Ureter (tissue), 1 donor: ENCODE measurements around the gene SPPL3. TPM values are rescaled to one million over a fixed set of nuclear protein-coding genes. Genes with fewer than 3 reads are reported as not detected.
"Not testable (repeated sequence)": the region's sequence is repeated elsewhere in the genome, so short reads cannot be mapped to it uniquely, and the experiment has no call there.

Source experiments
- DNase-seq: peaks from one replicate; pipeline ENCODE4 v3.0.0-alpha.2; 2020; ENCODE audit warnings: low spot score
- total RNA-seq: library from RNA; stranded (reverse); gene quantifications from one replicate; pipeline ENCODE4 v1.2.4, GENCODE V29; 2023
- donor health status: DM: yes; HTN: yes; CAD: no.

Gene SPPL3
- total RNA-seq, 1 donor from 2014 or later, result 87.3 TPM

DNA sequence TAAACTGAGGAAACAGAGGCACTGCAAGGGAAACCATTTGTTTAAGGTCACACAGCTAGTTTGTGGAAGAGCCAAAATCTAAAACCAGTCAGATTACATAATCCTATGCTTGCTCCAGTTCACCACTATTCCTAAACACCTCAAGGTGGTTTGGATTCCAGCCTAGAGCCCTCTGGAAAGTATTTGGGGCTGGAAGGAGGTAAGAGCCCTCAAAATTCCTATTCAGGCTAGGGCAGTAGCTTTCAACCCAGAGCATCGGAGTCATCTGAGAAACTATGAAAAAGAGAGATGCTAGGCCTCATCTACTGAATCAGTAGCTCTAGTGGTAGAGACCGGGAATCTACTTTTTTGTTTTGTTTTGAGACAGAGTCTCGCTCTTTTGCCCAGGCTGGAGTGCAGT is 16.0 kb upstream of the SPPL3 start:
- no peak for DNase-seq

DNA sequence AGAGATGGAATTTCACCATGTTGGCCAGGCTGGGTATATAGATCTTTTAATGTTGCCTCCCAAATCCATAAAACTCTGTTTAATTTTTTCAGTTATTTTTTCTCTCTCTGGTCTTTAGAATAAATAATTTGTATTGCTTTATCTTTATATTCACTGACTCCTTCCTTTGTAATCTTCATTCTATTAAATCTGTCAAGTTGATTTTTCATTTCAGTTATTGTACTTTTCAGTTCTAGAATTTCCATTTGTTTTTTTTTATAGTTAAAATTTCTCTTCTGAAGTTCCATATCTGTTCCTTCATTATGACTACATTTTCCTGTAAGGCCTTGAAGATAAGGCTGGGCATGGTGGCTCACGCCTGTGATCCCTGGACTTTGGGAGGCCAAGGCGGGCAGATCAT is 13.6 kb upstream of the SPPL3 start:
- DNase-seq, result no peak

DNA sequence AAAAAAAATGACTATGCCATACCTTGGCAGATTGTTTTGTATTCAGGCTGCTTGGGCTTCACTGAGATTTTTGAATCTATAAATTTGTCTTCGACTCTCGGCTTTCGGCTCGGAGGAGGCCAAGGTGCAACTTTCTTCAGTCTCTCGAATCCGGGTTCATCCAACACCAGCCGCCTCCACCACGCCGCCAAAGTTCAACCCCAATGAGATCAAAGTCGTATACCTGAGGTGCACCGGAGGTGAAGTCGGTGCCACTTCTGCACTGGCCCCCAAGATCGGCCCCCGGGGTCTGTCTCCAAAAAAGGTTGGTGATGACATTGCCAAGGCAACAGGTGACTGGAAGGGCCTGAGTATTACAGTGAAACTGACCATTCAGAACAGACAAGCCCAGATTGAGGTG is 12.4 kb upstream of the SPPL3 start:
- no peak for DNase-seq

DNA sequence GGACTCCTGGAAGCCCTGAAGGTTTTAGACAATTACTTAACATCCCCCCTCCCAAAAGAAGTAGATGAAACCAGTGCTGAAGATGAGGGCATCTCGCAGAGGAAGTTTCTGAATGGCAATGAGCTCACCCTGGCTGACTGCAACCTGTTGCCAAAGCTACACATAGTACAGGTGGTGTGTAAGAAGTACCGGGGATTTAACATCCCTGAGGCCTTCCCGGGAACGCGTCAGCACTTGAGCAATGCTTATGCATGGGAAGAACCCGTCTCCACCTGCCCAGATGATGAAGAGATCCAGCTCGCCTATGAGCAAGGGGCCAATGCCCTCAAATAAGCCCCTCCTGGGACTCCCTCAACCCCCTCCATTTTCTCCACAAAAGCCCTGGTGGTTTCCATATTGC is 10.6 kb upstream of the SPPL3 start:
- DNase-seq, result no peak

DNA sequence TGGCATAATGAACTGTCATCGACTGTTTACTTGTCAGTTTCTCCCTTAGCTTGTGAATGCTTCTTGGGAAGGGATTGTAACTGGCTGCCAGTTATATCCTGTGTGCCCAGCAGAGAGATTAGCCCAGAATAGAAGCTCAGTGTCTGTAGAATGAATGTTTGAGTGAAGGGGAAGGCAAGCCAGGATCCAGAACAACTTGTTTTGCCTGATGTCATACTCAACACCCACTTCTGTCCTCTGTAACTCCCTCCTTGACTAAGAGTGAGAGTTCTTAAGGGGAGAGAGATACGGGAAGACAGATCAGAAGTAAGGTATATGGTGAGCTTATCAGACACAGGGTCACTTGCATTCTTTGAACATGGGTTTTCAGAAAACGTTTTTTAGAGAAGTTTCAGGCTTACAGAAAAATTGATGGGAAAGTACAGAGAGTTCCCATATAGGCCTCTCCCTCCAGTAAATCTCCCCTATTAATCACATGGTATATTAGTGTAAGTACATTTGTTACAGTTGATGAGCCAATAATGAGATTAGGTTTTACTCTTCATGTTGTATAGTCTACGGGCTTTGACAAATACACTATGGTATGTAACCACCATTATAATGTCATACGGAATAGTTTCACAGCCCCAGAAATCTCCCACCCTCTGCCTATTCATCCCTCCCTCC is 5.6 kb upstream of the SPPL3 start:
- no peak for DNase-seq

DNA sequence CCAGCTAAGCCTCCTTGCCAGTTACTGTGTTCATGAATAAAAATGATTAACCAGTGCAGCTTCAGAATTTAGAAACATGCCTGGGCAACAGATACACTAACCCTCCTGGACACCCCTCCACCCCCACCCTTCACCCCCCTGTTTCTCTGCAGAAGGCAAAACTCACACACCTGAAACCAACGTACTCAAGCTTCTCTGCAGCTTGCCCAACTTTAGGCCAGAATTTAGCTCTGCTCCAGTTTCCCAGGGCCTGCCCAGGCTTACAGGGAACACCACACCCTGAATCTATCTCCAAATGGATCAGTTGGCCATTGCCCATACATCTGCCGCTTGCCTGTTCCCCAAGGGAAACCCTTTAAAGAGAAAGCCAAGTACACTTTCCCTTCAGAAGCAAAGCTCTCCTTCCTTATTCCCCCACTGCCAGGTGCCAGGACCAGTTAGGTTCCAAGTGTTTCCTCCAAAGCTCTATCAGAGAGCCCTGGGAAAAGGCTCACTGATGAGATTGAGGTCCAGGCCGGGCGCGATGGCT is 1.8 kb upstream of the SPPL3 start:
- DNase-seq, result no peak

DNA sequence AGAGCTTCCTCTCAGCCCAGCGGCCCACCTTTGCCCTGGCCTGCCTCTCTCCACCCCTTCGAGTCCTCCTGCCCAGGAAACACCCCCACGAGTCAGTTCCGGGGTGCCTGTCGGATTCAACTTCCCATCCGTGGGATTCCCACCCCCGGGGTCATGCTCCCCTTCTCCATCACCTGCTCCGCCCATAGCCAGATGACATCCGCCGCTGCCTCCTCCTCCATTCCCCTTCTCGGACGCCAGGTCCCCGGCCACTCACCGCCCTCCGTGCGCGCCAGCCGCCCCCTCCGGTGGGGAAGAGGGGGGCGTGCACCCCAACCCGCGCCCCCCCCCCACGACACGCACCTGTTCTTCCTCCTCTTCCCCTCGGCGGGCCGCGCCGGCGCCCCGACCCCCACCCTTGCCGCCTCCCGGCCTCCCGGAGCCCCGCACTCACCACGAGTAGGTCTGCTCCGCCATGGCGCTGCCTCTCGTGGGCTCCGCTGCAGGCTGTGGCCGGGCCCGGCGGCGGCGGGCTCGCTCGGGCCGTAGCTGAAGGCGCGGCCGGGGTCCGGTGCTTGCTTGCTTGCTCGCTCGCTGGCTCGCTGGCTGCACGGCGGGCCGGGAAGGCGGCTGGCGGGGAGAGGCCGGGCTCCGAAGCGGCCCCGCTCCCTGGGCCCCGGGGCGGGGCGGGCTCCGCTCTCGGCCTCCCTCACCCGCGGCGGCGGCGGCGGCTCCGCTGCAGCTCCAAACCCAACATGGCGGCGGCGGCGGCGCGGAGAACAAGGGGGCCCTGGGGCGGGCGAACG is 554 bp downstream of the SPPL3 start:
- DNase-seq, result peak; percentile 81

DNA sequence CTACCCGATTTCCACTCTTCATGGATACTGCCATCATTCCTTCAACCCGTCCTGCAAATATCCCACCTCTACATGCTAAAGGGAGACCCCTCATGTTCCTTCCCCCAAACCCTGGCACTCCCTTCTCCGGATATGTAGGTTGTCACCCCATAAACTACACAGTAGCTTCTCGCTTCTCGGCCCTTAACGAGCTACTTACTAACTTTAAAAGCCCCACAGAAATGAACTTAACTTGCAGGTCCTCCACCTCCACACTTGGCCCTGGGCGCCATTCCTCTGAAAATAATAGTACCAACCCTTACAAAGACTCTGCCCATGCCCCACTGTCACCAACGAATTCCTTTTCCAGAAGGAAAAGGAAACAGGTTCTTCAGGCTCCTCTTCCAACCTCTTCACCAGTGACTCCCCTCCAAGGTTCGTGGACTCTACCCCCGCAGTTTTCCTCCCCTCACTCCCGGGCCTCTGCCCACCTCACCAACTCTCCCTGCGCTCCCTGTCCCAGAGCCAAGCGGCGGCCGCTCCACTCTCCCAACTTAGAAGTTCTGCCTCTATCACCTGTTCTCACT is 1.2 kb downstream of the SPPL3 start:
- DNase-seq, result no peak

DNA sequence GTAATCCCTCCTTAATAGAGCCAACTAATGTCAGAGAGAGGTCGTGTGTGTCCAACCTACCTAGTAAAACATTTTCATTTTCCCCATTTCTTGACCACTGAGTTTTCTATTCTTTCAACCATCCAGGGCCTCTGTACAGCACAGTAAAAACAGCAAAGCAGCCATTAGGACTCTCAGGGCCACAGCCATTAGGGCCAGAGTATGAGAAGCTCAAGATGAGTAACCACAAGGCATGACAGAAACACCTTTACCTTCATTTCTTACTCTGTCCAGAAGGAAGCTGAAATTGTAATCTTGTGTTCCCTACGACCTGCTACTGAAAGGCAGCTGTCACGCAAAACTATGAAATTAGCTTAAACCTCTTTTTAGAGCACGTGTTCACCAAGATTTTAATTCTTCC is 2.3 kb downstream of the SPPL3 start:
- DNase-seq, result no peak

DNA sequence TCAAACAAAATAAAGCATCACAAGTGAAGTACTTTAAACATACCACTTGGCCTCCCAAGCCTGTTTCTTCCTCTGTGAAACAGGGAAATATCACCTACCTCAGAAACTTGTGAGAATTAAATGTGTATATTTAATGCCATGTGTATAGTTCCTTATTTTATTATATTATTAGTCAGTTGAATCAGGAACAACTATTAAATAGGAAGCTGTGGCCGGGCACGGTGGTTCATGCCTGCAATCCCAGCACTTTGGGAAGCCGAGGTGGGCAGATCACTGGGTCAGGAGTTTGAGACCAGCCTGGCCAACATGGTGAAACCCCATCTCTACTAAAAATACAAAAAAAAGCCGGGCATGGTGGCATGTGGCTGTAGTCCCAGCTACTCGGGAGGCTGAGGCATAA is 3.1 kb downstream of the SPPL3 start:
- not testable (repeated sequence) for DNase-seq

DNA sequence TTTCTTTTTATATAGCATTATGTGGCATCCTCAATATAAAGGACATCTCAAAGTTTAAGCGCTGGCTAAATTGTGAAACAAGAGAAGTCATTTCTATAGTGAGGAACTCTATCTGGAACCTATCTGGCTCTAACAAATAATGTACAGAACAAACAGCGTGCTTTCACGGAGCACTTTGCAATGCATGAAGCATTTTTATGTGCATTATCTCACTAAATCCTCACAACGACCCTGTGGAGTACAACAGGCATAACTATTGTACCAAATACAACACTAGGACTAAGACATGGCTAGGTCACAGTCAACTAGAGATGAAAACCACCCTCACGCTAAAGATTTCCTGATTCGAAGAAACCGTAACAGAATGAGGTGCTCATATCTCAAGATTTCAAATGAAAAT is 8.6 kb downstream of the SPPL3 start:
- no peak for DNase-seq

DNA sequence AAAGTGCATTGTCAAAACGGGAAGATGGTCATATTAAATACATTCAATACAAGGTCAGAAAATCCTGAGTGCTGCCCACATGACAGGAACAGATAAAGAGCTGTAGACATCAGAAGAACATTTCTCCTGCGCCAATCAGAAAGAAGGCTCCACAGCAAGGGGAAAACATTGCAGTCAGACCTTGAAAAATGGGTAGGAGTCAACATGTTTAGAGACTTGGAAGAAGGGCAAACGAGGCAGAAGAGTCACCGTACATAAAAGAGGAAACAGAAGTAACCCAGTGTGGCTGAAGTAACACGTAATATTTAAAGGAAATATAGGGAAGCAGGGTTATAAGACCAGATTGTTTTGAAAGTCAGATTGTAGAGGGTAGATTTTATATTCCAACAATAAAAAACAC is 11.9 kb downstream of the SPPL3 start:
- no peak for DNase-seq

DNA sequence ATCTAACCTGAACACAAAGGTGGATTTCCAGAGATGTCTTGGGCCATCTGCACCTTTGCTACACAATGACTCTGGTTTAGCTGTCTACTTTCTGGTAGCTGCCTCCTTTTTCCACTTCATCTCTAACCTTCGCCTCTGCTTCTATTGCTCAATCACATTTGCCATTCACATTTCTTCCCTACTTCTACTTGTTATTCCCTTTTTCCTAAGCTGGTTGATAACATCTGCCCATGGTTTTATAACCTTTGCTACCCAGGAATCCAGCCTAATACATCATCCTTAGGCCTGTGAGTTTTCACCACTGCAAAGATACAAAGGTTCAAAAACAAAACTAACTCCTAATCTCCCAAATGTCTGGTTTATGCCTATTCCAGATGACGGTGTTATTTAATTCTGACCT is 13.2 kb downstream of the SPPL3 start:
- DNase-seq, result no peak

DNA sequence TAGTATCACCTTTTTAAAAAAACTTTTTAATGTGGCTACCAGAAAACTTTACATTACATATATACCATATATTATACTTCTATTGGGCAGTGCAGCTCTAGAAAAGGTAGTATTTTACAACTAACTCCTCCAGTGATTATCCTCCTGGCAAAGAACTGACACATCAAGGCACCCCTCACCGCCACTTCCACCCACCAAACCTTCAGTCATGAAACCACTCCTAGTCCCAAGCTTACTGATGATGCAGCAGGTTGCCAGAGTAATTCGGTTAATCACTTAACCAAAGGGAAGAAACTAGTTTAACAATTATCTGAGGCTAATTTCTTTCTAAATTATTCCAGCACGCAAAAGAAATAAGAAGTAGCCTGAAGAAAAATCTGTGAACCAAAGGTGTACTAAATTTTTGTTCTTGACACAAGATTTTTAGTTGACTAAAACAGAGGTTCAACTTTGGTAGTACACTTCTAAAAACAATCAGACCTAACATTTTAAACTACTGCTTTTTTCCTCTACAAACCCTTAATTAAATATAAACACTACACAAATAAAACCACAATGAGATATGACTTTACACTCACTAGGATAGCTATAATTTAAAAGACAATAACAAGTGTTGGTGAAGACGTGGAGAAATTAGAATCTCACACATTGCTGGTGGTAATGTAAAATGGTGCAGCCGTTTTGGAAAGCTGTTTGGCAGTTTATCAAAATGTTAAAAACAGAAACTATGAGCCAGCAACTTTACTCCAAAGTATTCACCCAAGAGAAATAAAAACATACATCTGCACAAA is 16.7 kb downstream of the SPPL3 start:
- DNase-seq, result no peak

DNA sequence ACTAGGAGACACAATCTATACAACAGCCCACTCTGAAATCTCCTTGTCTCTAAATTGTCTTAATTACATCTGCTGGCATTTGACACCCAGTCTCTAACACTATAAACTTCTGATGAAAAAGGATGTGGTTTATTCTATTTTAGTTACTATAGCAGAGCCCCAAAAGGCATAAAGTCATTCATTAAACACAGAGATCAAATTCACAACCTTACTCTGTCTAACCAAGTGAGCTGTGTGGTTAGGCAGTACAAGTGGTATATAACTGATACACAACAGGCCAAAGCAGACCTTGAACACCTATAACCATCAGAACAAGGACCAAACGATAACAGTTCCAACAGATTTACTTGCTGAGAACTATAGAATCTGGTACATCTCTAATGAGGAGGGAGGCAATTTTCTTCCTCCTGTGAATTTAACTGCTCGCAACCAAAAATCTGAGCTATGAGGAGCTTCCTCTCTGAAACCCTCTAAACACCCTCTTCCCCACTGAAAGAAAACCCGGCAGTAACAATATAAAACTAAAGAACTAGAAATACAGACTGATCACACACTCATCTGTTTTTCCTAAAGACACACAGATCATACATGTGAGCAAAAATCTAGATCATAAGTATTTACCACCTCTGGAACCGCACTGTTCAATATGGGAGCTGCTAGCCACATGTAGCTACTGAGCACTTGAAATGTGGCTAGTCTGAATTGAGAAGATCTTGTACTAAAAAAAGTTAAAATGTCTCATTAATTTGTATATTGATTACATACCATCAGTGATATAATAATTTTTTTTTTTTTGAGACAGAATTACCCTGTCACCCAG is 17.7 kb downstream of the SPPL3 start:
- DNase-seq, result no peak

DNA sequence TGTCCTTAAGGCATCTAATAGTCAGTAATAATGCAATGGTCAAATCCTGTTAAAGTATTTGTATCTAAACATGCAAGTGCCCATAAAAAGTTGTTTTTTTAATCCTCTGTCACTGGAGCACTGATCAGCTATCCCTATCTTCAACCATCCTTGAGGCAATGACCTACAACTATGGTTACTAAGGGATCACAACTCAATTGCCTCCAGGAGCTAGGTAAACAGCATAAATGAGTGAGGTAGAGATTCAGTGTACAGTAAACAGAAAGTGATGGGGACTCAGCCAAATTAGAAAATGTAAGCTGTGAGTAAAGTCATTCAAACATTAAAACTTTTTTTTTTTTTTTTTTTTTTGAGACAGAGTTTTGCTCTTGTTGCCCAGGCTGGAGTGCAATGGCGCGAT is 18.6 kb downstream of the SPPL3 start:
- DNase-seq, result no peak

DNA sequence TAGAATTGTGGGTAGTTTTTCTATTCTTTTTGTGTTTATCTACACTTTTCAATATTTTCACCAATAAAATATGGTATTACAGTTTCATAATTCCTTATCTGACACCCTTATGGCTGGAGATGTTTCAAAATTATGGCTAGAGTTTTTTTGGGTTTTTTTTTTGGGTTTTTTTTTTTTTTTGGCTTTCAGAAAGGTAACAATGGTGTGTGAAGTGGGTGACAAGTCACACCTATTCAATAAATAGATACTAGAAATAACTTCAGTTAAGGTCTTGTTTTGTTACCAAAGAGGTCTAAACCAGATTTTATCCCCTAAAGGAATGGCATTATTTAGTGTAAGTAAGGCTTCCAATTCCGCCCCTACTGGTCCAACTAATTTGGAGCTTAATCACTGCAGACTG is 19.5 kb downstream of the SPPL3 start:
- DNase-seq, result no peak

DNA sequence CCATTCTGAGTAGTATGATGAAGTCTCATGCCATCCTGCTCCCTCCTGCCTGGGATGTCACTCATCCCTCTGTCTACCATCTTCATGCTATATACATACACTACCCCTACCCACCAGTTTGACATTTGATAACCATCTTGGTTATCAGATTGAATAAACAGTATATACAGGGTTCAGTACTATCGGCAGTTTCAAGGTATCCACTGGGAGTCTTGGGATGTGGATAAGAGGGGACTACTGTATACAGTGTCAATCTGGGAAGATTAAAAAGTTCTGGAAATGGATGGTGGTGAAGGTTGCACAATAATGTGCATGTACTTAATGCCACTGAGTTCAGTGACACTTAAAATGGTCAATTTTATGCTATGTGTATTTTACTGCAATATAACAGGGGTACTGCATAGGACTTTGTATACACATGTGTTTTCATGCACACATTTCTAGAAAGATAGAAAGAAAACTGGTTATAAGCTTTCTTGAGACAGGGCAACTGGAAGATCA is 22.1 kb downstream of the SPPL3 start:
- no peak for DNase-seq

DNA sequence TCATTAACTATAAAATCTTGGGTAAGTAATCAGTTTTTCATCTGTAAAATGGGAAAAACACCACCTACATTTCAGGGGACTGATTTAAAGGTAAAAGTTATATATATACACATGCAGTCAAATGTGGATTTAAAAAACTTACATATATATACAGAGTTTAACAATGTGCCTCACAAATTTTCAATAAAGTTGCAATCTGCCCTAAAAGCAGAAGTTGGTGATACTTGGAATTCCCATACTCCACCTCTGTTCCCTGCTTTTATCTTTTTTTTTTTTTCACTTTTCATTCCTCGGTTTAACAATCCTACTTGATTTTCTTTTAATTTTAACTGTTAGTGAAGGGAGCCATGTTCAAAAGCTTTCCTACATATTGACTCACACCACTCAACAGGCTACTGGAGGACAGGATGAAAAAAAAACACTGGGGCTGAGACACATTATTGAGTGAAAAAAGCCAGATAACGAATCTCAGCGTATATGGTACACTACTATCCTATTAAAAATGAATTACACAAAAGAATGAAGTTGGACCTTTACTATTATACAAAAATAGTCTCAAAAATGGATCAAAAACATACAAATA is 24.3 kb downstream of the SPPL3 start:
- no peak for DNase-seq

DNA sequence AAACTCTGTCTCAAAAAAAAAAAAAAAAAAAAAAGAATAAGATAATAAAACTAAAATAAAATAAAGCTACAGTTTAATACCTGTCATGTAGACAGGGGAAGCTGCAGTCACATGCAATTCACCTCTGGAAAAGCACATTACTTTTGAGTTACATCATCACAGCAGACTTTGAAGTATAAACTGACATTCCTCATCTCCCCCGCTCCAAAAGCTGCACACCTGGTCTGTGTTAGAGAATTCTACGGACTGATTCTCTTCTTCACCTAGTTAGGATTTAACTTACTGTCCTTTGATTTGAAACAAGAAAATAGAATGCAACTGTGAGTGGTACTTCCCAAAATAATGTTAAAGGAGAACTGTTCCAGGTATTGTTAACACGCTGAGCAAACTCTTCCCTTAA is 25.1 kb downstream of the SPPL3 start:
- no peak for DNase-seq
